Activated CD8-positive, alpha-beta T cell treated with anti-CD3 and anti-CD28 coated beads for 36 hours (primary cell): ENCODE measurements around the gene PSMD11. TPM values are rescaled to one million over a fixed set of nuclear protein-coding genes. Genes with fewer than 3 reads are reported as not detected.

ENCODE experiments used
- ATAC-seq: fragments of 200-7000 bp; cut with Tn5 transposase; one replicate; pipeline ENCODE4 v1.10.0; 2021; ENCODE audit warnings: mild to moderate bottlenecking, moderate library complexity
- CTCF ChIA-PET: fragments of 350-600 bp; sonication (Branson Sonifier 250); formaldehyde crosslinking; loops from one replicate; lab custom pipeline; 2021; ENCODE audit warnings: antibody characterized with exemption; lab: Charles Lee
- POLR2A ChIA-PET: fragments of 350-600 bp; sonication (Branson Sonifier 250); formaldehyde crosslinking; loops from one replicate; lab custom pipeline; 2021; ENCODE audit warnings: antibody characterized with exemption; lab: Charles Lee
- DNase-seq: peaks from one replicate; pipeline ENCODE4 v3.0.0-alpha.2; 2020
- H3K27ac Mint-ChIP-seq: one replicate; pipeline ENCODE4 v1.8.0; 2021; ENCODE audit warnings: mild to moderate bottlenecking, mixed read lengths
- H3K27me3 Mint-ChIP-seq: one replicate; pipeline ENCODE4 v1.8.0; 2021; ENCODE audit warnings: mixed read lengths
- H3K36me3 Mint-ChIP-seq: one replicate; pipeline ENCODE4 v1.8.0; 2021; ENCODE audit warnings: low read depth, mixed read lengths
- H3K4me1 Mint-ChIP-seq: one replicate; pipeline ENCODE4 v1.8.0; 2021; ENCODE audit warnings: low read depth, mixed read lengths
- H3K4me3 Mint-ChIP-seq: one replicate; pipeline ENCODE4 v1.8.0; 2021; ENCODE audit warnings: mild to moderate bottlenecking, moderate library complexity, mixed read lengths
- H3K9me3 Mint-ChIP-seq: one replicate; pipeline ENCODE4 v1.8.0; 2021; ENCODE audit warnings: mixed read lengths
- CTCF ChIP-seq: fragments of 200-600 bp; IDR thresholded peaks from one replicate; pipeline ENCODE4 v1.8.0; 2022; ENCODE audit warnings: antibody characterized with exemption, mild to moderate bottlenecking
- intact Hi-C: fragments of 100-400 bp; cut with micrococcal nuclease; formaldehyde crosslinking; loops from one replicate; pipeline ENCODE4 v1.10.0; 2022
- total RNA-seq, 2 experiments: library from RNA; stranded (reverse); gene quantifications; one replicate each; pipeline ENCODE4 v1.2.3, GENCODE V29; 2021

PSMD11 gene
- total RNA-seq, 2 experiments from 2014 or later = 119 to 130 TPM

GRCh38 chr17:32513579-32513978 is 69.3 kb downstream of the PSMD11 start:
- peaks cover 47% of the 10 kb centered on the region for H3K4me1 Mint-ChIP-seq

GRCh38 chr17:32514606-32515005 is 70.3 kb downstream of the PSMD11 start:
- Mint-ChIP-seq H3K27ac (peak overlapping the region; percentile 85), H3K4me1 (peaks cover 53% of the 10 kb centered on the region), H3K36me3 (no peaks in the 10 kb centered on the region), H3K4me3 (no peak overlapping the region), H3K9me3 (no peaks in the 10 kb centered on the region), H3K27me3 (no peaks in the 10 kb centered on the region)
- no peak for DNase-seq
- POLR2A ChIA-PET = interaction anchor here (1.1 to 2.6 kb wide), 2 partner anchors 11 to 25 kb away, joined by 3 to 14 read pairs; no protein-coding TSS in a partner anchor
- CTCF ChIA-PET = interaction anchor here (1.4 to 2.0 kb wide), 2 partner anchors 11 to 28 kb away, joined by 4 to 12 read pairs; partner anchors contain the start of gene CDK5R1
- TF ChIP-seq CTCF = no peak
- no peak for ATAC-seq
- intact Hi-C loops = no loop called here

More at GRCh38 chr17:32513579-32513978, 69.3 kb downstream of the PSMD11 start:
- H3K36me3 Mint-ChIP-seq = no peaks in the 10 kb centered on the region
- ChIA-PET POLR2A (interaction anchor here (1.1 to 2.6 kb wide), 2 partner anchors 10 to 18 kb away, joined by 3 to 14 read pairs; no protein-coding TSS in a partner anchor), CTCF (interaction anchor here (1.1 to 1.3 kb wide), 2 partner anchors 28 to 52 kb away, joined by 3 to 6 read pairs; no protein-coding TSS in a partner anchor)
- ATAC-seq = no peak
- no peaks in the 10 kb centered on the region for H3K9me3 Mint-ChIP-seq
- H3K27me3 Mint-ChIP-seq = no peaks in the 10 kb centered on the region
- no peak overlapping the region for H3K4me3 Mint-ChIP-seq
- no peak overlapping the region for H3K27ac Mint-ChIP-seq
- intact Hi-C loops = no loop called here
- no peak for DNase-seq
- TF ChIP-seq CTCF = no peak

- CTCF ChIA-PET = interaction anchor here (1.0 to 2.0 kb wide), 3 partner anchors 12 to 33 kb away, joined by 3 to 12 read pairs (median 4); partner anchors contain the start of gene CDK5R1
- H3K36me3 Mint-ChIP-seq = no peaks in the 10 kb centered on the region
- intact Hi-C loops = no loop called here
Measured at GRCh38 chr17:32515677-32516383, 71.5 kb downstream of the PSMD11 start.

GRCh38 chr17:32516450-32516849 is 72.1 kb downstream of the PSMD11 start:
- Mint-ChIP-seq H3K4me3 (no peak overlapping the region), H3K4me1 (peaks cover 69% of the 10 kb centered on the region), H3K27ac (peak overlapping the region; percentile 85)

More at GRCh38 chr17:32515677-32516383, 71.5 kb downstream of the PSMD11 start:
- H3K27me3 Mint-ChIP-seq = no peaks in the 10 kb centered on the region
- DNase-seq = peak; percentile 44
- TF ChIP-seq CTCF = no peak
- ATAC-seq = peak; percentile 21
- H3K4me1 Mint-ChIP-seq = peaks cover 63% of the 10 kb centered on the region
- peak overlapping the region; percentile 85 for H3K27ac Mint-ChIP-seq
- H3K4me3 Mint-ChIP-seq = peak overlapping the region; percentile 13
- POLR2A ChIA-PET = interaction anchor here (0.6 to 5.1 kb wide), 3 partner anchors 25 to 46 kb away, joined by 5 to 29 read pairs (median 11); partner anchors contain the start of gene CDK5R1
- no peaks in the 10 kb centered on the region for H3K9me3 Mint-ChIP-seq

More at GRCh38 chr17:32516450-32516849, 72.1 kb downstream of the PSMD11 start:
- DNase-seq = no peak
- ChIA-PET CTCF (interaction anchor here (0.9 to 2.5 kb wide), 3 partner anchors 12 to 30 kb away, joined by 3 to 12 read pairs (median 10); partner anchors contain the start of gene CDK5R1), POLR2A (interaction anchor here (0.6 to 5.1 kb wide), 3 partner anchors 25 to 46 kb away, joined by 5 to 29 read pairs (median 11); partner anchors contain the start of gene CDK5R1)
- H3K36me3 Mint-ChIP-seq = peaks cover 3% of the 10 kb centered on the region
- no peak for ATAC-seq
- intact Hi-C loops = no loop called here
- H3K9me3 Mint-ChIP-seq = no peaks in the 10 kb centered on the region
- H3K27me3 Mint-ChIP-seq = no peaks in the 10 kb centered on the region
- TF ChIP-seq CTCF = no peak
